BJ (cell line): Measurements from ENCODE around the gene SPAG16. TPM values are rescaled to one million over a fixed set of nuclear protein-coding genes. Genes with fewer than 3 reads are reported as not detected.

Experiments used
- CTCF ChIA-PET: fragments of 350-600 bp; formaldehyde crosslinking; extraction: SDS; loops from one replicate; lab custom pipeline; 2021; ENCODE audit warnings: antibody characterized with exemption, inconsistent platforms; lab: Yijun Ruan, JAX
- POLR2A ChIA-PET: fragments of 300-600 bp; sonication (Branson Sonifier 250); formaldehyde crosslinking; extraction: SDS; loops from one replicate; lab custom pipeline; 2021; ENCODE audit warnings: antibody characterized with exemption; lab: Charles Lee
- DNase-seq: peaks from one replicate; pipeline ENCODE4 v3.0.0-alpha.2; 2011; ENCODE audit warnings: low read depth
- H3K27me3 ChIP-seq: 2 replicates; pipeline ENCODE4 v1.6.0; 2011; ENCODE audit warnings: low read length; ENCODE audit not compliant: control insufficient read depth, insufficient read depth
- H3K36me3 ChIP-seq: 2 replicates; pipeline ENCODE4 v1.5.1; 2011; ENCODE audit warnings: low read length; ENCODE audit not compliant: control insufficient read depth, insufficient read depth
- H3K4me3 ChIP-seq: 2 replicates; pipeline ENCODE4 v1.5.1; 2011; ENCODE audit warnings: low read depth, mild to moderate bottlenecking, control low read depth, low read length
- polyA plus RNA-seq: library from polyadenylated mRNA; depleted of rRNA; stranded (reverse); fragments of >200 nt; gene quantifications from 2 replicates; pipeline ENCODE4 v1.2.3, GENCODE V29; 2011
- TF ChIP-seq, protein P1 (sequence below): IDR thresholded peaks from 2 replicates; pipeline ENCODE4 v1.5.1; 2011; ENCODE audit warnings: low read depth, mild to moderate bottlenecking, control low read depth, inconsistent platforms, low read length, moderate library complexity; ENCODE audit not compliant: insufficient read depth

SPAG16 gene
- polyA plus RNA-seq, 1 experiment: 11.0 TPM

DNA sequence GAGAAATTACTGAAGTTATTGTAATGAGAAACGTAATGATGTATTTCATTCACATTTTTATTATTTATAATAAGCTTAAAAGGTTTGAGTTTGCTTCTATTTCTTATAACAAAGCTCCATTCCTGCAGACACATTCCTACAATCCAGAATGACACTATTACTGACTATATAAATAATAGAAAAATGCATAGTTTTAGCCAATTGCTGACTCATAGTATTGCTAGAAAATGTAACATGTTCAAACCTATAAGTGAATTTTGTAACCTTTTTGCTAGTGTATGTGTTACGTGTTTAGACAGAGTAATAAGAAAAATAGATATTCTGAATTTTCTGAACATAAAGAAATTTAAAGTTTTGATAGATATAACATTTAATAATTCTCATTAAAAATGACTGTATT, 1117.3 kb downstream of the SPAG16 start:
- Histone ChIP-seq H3K36me3 (no peaks in the 10 kb centered on the region), H3K27me3 (no peaks in the 10 kb centered on the region), H3K4me3 (no peak overlapping the region)
- CTCF ChIA-PET: no interaction called here
- POLR2A ChIA-PET: no interaction called here
- TF ChIP-seq, protein P1, sequence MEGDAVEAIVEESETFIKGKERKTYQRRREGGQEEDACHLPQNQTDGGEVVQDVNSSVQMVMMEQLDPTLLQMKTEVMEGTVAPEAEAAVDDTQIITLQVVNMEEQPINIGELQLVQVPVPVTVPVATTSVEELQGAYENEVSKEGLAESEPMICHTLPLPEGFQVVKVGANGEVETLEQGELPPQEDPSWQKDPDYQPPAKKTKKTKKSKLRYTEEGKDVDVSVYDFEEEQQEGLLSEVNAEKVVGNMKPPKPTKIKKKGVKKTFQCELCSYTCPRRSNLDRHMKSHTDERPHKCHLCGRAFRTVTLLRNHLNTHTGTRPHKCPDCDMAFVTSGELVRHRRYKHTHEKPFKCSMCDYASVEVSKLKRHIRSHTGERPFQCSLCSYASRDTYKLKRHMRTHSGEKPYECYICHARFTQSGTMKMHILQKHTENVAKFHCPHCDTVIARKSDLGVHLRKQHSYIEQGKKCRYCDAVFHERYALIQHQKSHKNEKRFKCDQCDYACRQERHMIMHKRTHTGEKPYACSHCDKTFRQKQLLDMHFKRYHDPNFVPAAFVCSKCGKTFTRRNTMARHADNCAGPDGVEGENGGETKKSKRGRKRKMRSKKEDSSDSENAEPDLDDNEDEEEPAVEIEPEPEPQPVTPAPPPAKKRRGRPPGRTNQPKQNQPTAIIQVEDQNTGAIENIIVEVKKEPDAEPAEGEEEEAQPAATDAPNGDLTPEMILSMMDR: no peak
- no peak for DNase-seq

DNA sequence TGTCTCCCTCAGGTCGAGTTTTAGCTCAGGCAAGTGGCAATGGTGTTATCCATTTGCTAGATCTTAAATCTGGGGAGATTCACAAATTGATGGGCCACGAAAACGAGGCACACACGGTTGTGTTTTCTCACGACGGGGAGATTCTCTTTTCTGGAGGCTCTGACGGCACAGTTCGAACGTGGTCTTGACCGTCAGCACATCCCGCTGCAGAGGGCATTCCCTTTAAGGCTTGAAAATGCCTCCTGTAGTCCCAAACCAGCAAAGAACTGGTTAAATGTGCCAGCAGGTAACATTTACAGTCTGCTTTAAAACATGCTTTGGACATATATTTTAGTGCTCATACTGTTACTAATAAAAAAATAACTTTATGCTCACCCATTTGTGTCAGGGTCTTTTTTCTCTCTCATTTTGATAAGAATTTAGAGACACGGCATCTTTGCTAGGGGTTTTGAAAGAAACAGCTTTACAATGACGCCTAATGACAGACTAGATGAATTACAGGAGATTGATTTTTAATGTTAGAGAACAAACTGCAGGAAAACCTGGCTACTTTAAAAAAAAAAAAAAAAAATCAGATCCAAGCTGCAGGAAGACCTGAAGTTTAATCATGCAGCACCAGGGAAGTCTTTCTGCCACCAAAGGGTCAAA, 1126.0 kb downstream of the SPAG16 start:
- no peak for DNase-seq
- TF ChIP-seq, protein P1: no peak
- Histone ChIP-seq H3K27me3 (no peaks in the 10 kb centered on the region), H3K36me3 (no peaks in the 10 kb centered on the region), H3K4me3 (no peak overlapping the region)
- ChIA-PET POLR2A (no interaction called here), CTCF (interaction anchor here (1.0 kb wide), 1 partner anchor 10 kb away, joined by 3 read pairs; no protein-coding TSS in a partner anchor)

DNA sequence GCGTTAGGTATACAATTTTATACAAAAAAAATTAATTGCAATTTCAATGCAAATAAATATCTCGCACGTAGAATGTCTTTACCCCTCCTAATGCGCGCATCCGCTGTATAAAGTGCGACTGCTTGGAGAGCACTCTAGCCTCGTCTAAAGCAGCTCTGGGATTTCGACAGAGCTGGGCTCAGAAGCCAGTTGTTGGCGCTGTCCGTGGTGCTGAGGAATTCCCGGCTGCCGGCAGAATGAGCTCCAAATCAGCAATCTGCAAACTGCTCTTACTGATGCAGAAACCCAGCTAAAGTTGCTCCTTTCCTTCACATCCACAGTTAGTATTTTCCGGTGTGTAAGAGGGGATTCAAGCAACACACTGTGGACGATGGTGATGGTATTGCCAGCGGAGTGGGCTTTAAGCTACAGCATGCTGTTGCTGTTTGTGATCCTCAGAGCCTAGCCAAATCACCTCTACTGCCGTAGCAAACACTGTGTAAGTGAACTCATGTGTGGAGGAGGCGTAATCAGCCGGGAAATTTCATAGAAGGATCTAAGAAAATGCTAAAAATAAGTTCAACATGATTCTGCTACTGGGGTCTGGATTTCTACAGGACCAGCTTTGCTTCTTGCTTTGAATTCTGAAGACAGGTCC, 1126.8 kb downstream of the SPAG16 start, which contains the start of gene VWC2L:
TSS of gene VWC2L (plus strand) at position 137 of the 637 bp plus-strand sequence. CDS start 3,140 bp downstream, outside the sequence.
- TF ChIP-seq, protein P1: no peak
- DNase-seq: peak; percentile 7
- Histone ChIP-seq H3K4me3 (no peak within 1 kb of the TSS), H3K36me3 (no peaks in the 10 kb centered on the region), H3K27me3 (no peaks in the 10 kb centered on the region)
- POLR2A ChIA-PET: no interaction called here
- CTCF ChIA-PET: interaction anchor here (1.0 kb wide), 1 partner anchor 11 kb away, joined by 3 read pairs; no protein-coding TSS in a partner anchor

DNA sequence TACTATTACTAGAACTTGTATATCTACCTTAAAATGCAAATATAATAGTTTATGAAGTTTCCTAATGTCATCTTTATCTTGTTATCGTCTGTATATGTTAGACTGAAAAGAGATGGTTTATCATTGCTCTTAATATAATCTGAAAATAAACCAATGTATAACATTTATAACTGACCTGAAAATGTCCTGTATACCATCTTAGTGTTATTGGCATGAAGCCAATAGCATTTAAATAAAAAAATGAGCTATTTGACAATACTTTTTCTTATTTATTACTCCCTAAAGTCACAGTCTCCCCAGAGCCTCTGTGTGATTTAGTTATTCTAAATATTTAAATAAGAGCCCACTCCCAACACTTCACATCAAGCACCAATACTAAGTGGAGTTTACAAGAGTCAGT, 1128.4 kb downstream of the SPAG16 start:
- DNase-seq: no peak
- H3K4me3 ChIP-seq: no peak overlapping the region
- ChIA-PET POLR2A (no interaction called here), CTCF (no interaction called here)
- H3K36me3 ChIP-seq: no peaks in the 10 kb centered on the region
- H3K27me3 ChIP-seq: no peaks in the 10 kb centered on the region
- TF ChIP-seq, protein P1: no peak

DNA sequence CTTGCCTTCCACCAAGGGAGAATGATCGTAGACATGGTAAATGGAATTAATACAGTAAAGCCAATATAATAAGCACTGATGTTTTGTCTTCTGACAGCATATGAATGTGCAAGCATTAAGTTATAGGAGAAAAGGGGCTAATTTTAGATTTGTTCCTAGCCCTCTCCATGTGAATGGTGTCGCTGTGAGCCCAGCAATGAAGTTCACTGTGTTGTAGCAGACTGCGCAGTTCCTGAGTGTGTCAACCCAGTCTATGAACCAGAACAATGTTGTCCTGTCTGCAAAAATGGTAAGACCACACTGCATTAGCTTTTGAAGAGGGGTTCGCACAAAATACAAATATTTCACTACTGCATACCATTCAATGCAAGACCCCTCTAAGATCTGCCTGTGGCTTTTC, 1152.2 kb downstream of the SPAG16 start:
- Histone ChIP-seq H3K36me3 (no peaks in the 10 kb centered on the region), H3K4me3 (no peak overlapping the region), H3K27me3 (no peaks in the 10 kb centered on the region)
- ChIA-PET CTCF (no interaction called here), POLR2A (no interaction called here)
- TF ChIP-seq, protein P1: no peak
- DNase-seq: no peak
